ENCODE results near the gene MEAK7.
"Not testable (repeated sequence)": the region's sequence is repeated elsewhere in the genome, so short reads cannot be mapped to it uniquely, and the experiment has no call there.

MEAK7 gene

GRCh38 chr16:84524346-84524920, 20.0 kb upstream of the MEAK7 start:
- H3K4me3 ChIP-seq (ENCODE audit: low read length): no peak overlapping the region
- no peak for DNase-seq (ENCODE audit: low read depth)
- TF ChIP-seq, protein P1, sequence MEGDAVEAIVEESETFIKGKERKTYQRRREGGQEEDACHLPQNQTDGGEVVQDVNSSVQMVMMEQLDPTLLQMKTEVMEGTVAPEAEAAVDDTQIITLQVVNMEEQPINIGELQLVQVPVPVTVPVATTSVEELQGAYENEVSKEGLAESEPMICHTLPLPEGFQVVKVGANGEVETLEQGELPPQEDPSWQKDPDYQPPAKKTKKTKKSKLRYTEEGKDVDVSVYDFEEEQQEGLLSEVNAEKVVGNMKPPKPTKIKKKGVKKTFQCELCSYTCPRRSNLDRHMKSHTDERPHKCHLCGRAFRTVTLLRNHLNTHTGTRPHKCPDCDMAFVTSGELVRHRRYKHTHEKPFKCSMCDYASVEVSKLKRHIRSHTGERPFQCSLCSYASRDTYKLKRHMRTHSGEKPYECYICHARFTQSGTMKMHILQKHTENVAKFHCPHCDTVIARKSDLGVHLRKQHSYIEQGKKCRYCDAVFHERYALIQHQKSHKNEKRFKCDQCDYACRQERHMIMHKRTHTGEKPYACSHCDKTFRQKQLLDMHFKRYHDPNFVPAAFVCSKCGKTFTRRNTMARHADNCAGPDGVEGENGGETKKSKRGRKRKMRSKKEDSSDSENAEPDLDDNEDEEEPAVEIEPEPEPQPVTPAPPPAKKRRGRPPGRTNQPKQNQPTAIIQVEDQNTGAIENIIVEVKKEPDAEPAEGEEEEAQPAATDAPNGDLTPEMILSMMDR (conservative IDR thresholded peaks at IDR 0.05; ENCODE audit: low read length): no peak

DNA sequence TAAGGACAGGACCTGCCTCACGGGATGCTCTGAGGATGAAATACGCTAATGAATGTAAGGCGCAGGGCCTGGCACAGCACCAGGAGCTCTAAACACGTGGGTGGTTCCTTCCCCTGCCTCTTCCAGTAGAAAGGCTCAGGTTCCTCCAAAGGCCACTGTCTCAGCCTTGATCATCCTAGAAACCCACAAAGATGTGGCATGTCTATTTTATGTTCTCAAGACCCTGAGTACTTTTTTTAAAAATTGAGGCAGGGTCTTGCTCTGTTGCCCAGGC, 17.0 kb upstream of the MEAK7 start:
- TF ChIP-seq, protein P1 (conservative IDR thresholded peaks at IDR 0.05; ENCODE audit: low read length): no peak
- no peak for DNase-seq (ENCODE audit: low read depth)
- no peak overlapping the region for H3K4me3 ChIP-seq (ENCODE audit: low read length)

DNA sequence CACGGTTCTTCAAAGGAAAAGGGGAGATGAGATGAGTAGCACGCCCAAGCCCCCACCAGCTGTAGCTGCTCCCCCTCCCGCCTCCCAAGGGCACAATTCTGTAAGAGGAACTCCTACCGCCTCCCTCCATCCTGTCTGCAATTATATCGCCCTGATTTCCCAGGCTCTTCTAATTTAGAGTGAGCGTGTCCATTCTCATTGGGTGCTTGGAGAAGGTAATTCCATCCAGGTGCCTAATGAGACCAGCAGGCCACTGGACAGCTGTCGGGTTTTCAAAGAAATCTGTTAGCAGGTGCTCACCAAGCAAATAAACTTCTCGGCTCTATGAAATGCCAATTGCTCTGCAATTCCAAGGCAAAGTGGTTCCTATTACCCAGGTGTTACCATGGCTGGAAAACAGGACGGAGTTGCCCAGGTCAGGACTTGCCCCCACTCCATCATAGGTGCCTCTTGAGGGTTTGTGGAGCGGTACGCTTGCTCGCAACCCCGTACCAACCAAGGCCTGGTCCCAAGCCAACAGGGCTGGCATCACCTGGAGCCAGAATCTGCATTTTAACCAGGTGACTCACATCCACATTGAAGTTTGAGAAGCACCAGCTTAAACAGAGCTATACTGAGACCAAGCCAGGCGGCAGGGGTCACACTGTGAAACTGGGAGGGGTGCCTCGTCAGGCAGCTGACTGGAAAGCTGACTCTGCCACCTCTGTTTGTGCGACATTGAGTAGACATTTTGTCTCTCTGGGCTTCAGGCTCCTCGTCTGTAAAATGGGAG, 16.5 kb upstream of the MEAK7 start:
- TF ChIP-seq, protein P1 (conservative IDR thresholded peaks at IDR 0.05; ENCODE audit: low read length): no peak
- H3K4me3 ChIP-seq (ENCODE audit: low read length): no peak overlapping the region
- no peak for DNase-seq (ENCODE audit: low read depth)

- TF ChIP-seq, protein P1 (conservative IDR thresholded peaks at IDR 0.05; ENCODE audit: low read length): no peak
- no peak for DNase-seq (ENCODE audit: low read depth)
- H3K4me3 ChIP-seq (ENCODE audit: low read length): no peak overlapping the region
Measured at GRCh38 chr16:84519855-84520254, 15.4 kb upstream of the MEAK7 start.

DNA sequence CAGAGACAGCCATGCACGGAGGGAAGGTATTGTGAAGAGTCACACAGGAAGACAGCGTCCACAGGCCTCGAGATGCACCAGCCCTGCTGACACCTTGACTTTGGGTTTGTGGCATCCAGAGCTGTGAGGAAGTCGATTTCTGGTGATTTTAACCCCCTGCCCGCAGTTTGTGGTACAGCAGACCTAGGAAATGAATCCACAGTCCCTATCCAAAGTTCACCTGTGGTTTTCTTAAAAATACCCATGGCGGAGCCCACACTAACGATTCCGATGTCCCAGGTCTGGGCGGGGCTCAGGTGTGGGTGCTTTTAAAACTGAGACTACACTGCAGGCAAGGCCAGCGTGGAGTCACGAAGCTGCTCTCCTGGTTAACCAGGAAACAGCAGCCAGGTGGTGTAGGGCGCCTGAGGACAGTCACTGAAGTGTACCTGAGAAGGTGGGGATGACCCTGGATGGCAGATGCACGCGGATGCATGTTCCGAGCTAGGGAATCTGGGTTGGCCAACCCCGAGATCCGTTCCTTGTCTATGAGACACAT, 14.4 kb upstream of the MEAK7 start:
- H3K4me3 ChIP-seq (ENCODE audit: low read length): no peak overlapping the region
- DNase-seq (ENCODE audit: low read depth): no peak
- TF ChIP-seq, protein P1 (conservative IDR thresholded peaks at IDR 0.05; ENCODE audit: low read length): no peak

- not testable (repeated sequence) for H3K4me3 ChIP-seq (ENCODE audit: low read length)
- DNase-seq (ENCODE audit: low read depth): peak; percentile 84
Measured at GRCh38 chr16:84518220-84518619, 13.8 kb upstream of the MEAK7 start.

GRCh38 chr16:84517366-84517765, 12.9 kb upstream of the MEAK7 start:
- no peak for DNase-seq (ENCODE audit: low read depth)
- H3K4me3 ChIP-seq (ENCODE audit: low read length): no peak overlapping the region
- TF ChIP-seq, protein P1 (conservative IDR thresholded peaks at IDR 0.05; ENCODE audit: low read length): no peak

Data from AG10803 (cell line).